Head of caudate nucleus (tissue), 42 donors: ENCODE data around the gene ZNF641.

Source experiments
- DNase-seq, 42 donors: peaks; one replicate each; pipeline versions ENCODE4 v3.0.0 to v3.0.0-alpha.2; 2020 to 2021; ENCODE audit warnings: mixed read lengths in 7 of 42
- intact Hi-C: fragments of 100-400 bp; cut with DNase I; formaldehyde crosslinking; loops from one replicate; pipeline ENCODE4 v1.15.0; 2022

The ZNF641 gene

DNA sequence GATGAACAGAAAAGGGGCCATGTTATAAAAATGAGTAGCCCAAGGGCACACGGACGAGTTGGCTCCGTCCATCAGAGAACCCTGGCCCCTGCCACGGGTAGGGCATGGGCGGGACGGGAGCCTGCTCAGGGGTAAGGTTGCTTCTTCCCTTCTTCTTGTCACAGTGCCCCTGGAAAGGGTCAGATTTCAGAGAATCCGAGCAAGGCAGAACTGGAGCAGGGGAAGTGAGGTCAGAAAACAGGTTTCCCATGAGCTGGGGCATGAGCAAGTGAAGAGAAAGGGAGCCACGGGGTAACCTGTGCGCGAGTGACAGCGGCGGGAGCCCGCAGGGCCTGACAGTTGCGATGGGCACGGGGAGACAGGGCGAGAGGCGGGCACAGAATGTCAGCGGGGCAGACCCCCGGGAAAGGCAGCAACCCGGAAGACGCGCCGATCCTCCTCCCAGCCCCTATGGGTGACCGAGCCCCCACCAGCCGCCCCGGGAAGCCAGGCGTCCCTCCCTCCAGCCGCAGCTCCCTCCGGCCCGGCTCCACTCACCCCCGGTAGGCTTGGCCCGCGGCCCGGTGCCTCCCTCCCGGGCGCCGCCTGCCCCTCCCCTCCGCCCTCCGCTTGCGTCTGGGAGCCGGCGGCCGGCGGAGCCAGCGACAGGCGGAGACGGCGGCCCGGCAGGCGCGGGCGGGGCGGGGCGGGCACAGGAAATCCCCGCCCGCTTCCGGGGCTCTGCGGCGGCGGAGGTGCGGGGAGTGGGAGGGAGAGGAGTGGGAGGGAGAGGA lies at the start of gene ZNF641:
ZNF641 (minus strand) TSS at position 671 of the 773 bp plus-strand sequence. CDS start 2,829 bp downstream, outside the sequence.
- intact Hi-C loops = no loop called here

GRCh38 chr12:48390026-48390425 lies 39.3 kb upstream of the ZNF641 start:
- intact Hi-C loops = no loop called here
- no peak for DNase-seq

More for the DNA sequence above, at the start of gene ZNF641:
- DNase-seq = peak; percentile 27 to 92 (median 82)

- no peak for DNase-seq
- intact Hi-C loops = no loop called here
Observed at GRCh38 chr12:48389409-48389808, 38.7 kb upstream of the ZNF641 start.

DNA sequence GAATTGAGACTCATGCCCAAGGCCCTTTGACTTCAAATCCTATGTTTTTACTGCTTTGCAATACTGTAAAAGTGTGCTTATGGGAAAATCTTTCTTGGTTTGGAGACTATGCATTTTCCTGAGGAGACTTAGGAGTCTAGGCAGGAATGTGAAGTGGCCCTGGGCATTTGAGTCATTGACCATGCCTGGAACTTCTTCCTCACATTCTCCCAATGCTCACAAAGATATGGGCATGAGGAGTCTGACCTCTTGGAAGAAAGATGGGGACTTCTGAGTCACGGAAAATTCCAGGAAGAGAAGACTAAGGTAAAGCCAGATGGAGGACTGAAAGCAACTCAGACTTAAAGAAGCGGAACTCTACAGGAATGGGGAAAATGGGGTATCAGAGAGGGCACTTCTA lies 38.2 kb upstream of the ZNF641 start:
- intact Hi-C loops = no loop called here
- no peak for DNase-seq

DNA sequence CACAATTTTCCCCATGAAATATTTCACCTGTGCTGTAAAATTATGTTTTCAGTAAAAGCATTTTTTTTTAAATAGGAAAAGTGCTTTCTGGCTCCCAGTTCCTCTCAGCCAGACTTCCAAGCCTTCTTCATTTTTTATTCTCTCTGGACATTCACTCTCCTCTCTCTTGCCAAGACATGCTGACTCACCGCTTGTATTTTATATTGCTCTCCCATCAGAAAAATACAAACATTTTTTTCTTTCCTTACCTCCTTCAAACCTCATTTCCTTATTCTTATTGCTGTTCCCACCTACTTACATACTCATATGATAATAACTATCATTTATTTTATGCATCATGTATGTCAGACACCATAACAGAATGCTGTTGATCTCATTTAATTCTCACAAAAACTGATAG lies 37.7 kb upstream of the ZNF641 start:
- intact Hi-C loops = no loop called here
- DNase-seq = no peak

DNA sequence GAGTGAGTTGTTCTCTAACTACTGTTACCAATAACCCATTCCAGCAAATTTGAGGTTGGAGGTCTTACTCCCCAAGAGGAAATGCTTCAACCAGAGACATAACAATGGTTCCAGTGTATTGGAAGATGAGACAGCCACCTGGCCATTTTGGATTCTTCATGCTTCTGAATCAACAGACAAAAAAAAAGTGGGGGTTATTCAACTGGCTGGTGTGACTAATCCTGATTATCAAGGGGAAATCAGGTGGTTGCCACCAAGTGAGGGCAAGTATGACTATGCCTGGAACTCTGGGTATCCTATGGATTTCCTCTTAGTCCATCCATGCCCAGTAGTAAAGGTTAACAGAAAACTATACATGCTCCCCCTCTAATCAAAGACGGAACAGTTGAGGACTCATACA lies 29.9 kb upstream of the ZNF641 start:
- no peak for DNase-seq
- intact Hi-C loops = no loop called here

- intact Hi-C loops = no loop called here
- no peak for DNase-seq
Observed at GRCh38 chr12:48379794-48380193, 29.1 kb upstream of the ZNF641 start.

DNA sequence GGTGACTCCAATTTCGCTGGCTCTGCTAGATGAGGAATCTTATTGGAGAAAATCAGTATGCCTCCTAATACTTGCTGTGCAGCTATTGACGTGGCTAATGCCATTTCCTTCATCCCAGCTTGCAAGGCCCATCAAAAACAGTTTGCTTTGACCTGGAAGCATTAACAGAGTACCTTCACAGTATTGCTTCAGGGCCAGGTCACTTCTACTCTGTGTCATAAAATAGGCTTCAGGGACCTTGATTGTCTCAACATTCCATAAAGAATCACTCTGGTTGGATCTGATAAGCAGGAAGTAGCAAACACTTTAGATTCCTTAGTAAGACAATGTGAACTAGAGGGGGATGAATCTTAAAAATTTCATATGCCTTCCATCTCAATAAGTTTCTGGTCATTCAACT lies 26.9 kb upstream of the ZNF641 start:
- no peak for DNase-seq
- intact Hi-C loops = no loop called here

DNA sequence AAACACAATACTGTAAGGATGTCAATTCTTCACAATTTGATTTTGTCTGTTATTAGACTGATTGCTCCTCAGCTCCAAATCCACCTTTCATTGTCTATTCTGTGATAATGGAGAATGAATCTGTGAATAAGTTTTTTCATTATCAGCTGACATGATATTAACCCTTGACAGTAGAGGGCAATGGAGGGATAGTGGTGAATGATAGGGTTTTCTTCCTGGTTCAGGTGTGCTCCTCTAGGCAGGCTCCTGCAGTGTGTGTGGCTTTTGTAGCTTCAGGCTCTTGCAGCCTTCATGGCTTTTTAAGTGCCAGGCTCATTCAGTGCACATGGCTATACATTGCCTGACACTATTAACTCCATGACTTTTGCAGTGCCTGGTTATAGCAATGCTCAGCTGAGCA lies 23.4 kb upstream of the ZNF641 start:
- intact Hi-C loops = no loop called here
- DNase-seq = no peak

- DNase-seq = no peak
- intact Hi-C loops = no loop called here
Observed at GRCh38 chr12:48366131-48366530, 15.4 kb upstream of the ZNF641 start.

DNA sequence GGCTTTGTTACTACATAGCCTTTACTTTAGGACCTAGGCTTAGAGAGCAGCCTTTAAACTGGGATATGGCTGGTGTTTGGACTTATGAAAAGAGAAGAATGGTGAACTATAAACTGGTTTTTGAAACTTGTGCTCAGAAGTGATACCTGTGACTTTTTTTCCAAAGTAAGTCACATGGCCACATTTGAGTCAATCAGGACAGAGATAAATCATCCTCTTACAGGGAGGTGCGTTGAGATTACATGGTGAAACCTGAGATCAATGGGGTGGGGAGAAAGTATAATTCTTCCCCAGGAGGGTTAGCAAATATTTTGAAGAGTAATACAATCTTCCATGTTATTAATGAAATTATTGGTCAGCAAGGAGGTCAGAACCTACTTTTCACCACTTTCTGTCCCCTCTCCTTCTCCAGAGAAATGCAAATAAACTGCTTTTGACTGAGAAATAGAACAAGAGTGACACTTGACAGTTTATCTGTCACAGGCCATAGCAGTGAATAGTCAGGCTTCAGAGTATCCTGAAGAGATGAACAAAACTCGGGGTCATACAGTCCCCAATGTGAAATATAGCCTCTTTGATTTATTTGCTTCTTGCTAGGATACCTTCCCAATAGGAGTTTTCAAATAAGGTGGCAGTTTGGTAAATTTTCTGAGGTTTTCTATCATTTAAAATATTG lies 11.1 kb upstream of the ZNF641 start:
- DNase-seq = no peak
- intact Hi-C loops = no loop called here

- intact Hi-C loops = no loop called here
- no peak for DNase-seq
Observed at GRCh38 chr12:48358937-48359513, 8.3 kb upstream of the ZNF641 start.

DNA sequence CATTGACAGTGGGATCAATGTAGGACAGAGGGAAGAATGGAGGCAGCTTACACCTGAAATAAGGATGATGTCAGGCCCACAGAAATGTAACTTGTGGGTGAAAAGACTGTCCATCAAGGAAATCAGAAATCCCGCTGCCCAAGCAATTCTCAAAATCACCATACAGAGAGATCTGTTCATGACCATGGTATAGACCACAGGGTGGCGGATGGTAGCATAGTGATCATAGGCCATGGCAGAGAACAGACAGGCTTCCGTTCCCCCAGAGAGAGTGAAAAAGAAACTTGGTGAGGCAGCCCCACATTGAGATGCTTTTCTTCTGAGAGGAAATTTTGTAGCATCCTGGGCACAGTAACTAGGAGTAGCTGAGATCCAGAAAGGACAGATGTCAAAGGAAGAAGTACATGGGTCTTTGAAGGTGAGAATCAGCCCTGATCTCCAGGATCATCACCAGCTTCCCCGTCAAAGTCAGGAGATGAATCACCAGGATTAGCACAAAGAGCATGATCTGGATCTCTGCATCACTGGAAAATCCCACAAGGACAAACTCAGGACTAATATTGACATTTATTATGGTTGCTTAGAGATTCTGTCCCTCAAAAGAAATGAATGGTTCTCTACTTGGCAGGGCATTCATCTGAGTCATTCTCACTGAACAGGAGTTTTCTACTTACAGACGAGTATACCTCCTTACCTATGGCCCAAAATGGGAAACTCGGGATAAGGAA lies 5.5 kb upstream of the ZNF641 start:
- intact Hi-C loops = no loop called here
- DNase-seq = no peak

DNA sequence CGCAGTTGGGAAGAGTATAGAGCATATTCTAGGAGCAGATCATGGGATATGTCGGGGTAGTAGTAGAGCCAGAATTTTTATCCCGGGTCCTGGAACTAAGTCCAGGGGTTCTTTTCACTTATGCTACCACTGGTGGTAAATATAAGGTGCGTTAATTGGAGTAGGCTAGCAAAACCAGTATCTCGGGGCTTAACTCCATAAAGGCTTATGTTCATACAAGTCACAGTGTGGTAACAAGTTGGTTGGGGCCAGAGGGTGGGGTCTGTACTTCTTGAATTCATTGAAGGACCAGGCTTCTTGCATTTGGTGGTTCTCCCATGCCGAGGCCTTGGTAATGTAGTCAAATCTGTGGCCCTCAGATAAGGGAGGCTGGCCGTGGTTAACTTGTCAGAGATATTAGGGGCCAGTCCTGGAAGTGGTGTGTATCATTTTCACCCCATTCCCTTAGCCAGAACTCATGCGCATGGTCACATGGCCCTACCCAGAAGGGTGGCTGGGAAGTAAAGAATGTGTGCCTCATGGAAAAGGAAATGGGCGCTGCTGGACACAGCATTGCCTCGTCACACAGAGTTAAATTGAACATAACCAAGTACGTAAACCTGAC lies 1.5 kb upstream of the ZNF641 start:
- intact Hi-C loops = no loop called here
- no peak for DNase-seq

GRCh38 chr12:48351022-48351708 lies 446 bp upstream of the ZNF641 start:
- peak in 16 of 42 donors; percentile 30 to 86 (median 58) for DNase-seq
- intact Hi-C loops = no loop called here

- DNase-seq = no peak
- intact Hi-C loops = no loop called here
Observed at GRCh38 chr12:48349471-48349870, 1.2 kb downstream of the ZNF641 start.

- DNase-seq = no peak
- intact Hi-C loops = no loop called here
Observed at GRCh38 chr12:48342980-48343379, 7.7 kb downstream of the ZNF641 start.

DNA sequence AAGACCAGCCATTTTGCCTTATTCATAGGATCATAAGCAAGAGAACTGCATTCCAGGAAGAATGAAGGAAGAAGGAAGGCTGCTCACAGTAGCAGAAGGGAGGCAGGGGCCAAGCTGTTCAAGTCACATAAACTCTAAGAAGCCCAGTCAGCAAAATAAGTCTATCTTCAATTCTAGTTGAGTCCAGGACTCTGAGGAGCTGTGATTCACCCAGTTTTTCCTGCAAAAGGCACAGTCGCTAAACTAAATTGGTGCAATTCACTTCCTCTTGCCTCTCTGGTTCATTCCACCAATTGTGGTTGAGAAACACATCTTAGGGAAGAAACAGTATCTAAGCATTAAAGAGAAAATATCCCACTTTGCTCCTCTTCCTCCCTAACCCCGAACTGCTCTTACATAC lies 9.8 kb downstream of the ZNF641 start:
- intact Hi-C loops = no loop called here
- DNase-seq = peak in 1 of 42 donors; percentile 49
